Measurements from ENCODE around the gene PRICKLE1.

DNA sequence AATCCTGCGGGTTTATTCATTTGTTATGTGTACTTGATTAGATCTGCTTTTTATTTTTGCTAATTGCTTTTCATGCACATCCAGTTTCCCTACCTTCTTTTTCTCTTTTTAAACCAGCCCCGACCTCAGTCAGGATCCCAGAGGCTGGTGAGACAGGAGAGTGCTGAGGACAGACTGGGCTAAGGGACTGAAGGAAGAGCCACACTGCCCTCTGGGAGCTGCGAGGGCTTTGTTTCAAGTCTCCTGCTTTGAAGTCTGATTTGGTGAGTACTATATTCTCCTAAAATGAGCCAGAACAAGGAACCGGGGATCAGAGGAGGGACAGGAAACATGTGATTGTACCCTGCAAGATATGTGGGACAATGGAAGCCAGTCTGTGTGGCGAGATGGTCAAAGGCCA is 23.9 kb downstream of the PRICKLE1 start:
- no peak for TF ChIP-seq CTCF (IDR thresholded peaks at IDR 0.05; ENCODE audit: insufficient read depth, low read length)
- TF ChIP-seq, protein P1, sequence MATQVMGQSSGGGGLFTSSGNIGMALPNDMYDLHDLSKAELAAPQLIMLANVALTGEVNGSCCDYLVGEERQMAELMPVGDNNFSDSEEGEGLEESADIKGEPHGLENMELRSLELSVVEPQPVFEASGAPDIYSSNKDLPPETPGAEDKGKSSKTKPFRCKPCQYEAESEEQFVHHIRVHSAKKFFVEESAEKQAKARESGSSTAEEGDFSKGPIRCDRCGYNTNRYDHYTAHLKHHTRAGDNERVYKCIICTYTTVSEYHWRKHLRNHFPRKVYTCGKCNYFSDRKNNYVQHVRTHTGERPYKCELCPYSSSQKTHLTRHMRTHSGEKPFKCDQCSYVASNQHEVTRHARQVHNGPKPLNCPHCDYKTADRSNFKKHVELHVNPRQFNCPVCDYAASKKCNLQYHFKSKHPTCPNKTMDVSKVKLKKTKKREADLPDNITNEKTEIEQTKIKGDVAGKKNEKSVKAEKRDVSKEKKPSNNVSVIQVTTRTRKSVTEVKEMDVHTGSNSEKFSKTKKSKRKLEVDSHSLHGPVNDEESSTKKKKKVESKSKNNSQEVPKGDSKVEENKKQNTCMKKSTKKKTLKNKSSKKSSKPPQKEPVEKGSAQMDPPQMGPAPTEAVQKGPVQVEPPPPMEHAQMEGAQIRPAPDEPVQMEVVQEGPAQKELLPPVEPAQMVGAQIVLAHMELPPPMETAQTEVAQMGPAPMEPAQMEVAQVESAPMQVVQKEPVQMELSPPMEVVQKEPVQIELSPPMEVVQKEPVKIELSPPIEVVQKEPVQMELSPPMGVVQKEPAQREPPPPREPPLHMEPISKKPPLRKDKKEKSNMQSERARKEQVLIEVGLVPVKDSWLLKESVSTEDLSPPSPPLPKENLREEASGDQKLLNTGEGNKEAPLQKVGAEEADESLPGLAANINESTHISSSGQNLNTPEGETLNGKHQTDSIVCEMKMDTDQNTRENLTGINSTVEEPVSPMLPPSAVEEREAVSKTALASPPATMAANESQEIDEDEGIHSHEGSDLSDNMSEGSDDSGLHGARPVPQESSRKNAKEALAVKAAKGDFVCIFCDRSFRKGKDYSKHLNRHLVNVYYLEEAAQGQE (IDR thresholded peaks at IDR 0.05; ENCODE audit: insufficient replicate concordance, low read depth), result no peak
- no peak for TF ChIP-seq POLR2AphosphoS5 (IDR thresholded peaks at IDR 0.05; ENCODE audit: low read depth)
- no peak for TF ChIP-seq GABPA (IDR thresholded peaks at IDR 0.05; ENCODE audit: low read depth)

Data from HL-60 (cell line).